GM19468 (cell line): ENCODE results near the gene ARL16.

Source experiments
- ATAC-seq: cut with Tn5 transposase; IDR thresholded peaks from one replicate; pipeline ENCODE4 v1.9.1; 2021; ENCODE audit warnings: mild to moderate bottlenecking, moderate library complexity, moderate number of reproducible peaks; ENCODE audit not compliant: unreplicated experiment; ENCODE audit errors: extremely low read depth

Gene ARL16

GRCh38 chr17:81713004-81713555 lies 29.5 kb upstream of the ARL16 start:
- ATAC-seq = no peak

- ATAC-seq = no peak
These were observed 28.9 kb upstream of the ARL16 start for GRCh38 chr17:81712468-81713003.

DNA sequence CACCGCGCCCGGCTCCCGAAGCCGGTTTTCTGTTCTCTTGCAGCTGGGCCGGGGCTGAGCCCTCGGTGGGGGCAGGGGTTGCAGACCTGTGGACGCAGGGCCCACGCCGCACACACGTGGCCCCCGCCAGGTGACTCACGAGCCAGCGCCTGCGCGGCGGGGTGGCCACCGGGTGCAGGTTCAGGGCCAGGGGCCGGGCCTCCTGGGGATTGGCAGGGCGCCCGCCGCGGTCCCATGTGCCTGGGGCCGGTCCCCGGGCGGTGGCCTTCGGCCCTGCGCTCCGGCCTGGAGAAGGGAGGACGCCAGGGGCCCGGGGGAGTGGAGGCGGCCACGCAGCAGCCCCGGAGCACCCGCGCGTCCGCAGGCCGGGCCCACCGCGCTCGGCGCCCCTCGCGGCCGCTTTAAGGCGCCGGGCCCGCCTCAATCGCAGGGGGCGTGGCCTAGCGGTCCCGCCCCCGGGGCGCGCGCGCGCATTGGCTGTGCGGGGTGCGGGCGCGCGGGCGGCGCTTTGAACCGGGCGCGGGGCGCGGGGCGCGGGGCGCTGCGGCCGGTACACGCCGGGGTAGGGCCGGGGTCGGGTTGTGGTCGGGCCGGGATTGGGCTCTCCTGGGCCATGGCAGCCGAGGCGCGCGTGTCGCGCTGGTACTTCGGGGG lies 28.3 kb upstream of the ARL16 start, which contains the start of gene SLC25A10:
SLC25A10 (plus strand) TSS at position 471 of the 654 bp plus-strand sequence; CDS start at position 614, 143 bp downstream.
- peak; percentile 31 for ATAC-seq

DNA sequence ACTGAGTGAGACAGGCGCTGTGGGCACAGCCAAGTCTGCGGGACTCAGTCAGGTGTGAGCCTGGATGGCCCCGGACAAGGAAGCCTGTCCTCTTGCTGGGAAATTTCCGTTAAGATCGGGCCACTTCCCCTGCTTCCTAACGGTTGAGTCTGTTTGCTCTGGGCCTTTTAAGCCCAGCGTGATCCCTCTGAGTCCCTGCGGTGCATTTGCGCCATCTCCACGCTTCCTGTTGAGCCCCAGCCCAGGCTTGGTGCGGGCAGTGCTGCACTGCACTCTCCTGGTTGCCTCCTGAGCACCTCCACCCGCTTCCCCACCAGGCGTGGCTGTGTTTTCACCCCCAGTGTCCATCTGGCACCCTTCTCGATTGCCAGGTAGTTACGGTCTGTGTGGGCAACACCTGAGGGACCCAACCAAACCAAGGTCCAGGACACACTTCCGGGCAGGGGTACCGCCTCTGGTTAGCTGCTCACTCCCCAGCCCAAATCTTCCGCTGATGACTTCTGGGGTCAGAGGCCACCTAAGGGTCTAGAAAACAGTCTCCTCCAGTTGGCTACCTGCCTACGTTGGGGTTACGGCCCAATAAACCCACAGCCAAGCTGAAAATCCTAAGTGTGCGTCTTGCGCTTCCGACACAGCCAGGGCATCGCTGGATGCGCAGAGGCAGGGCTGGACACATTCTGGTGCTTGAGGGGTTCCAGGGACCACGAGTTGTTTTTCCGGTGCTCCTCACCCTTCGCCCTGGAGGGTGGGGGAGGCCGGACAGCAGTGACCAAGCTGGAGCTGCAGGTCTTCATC lies 27.1 kb upstream of the ARL16 start:
- no peak for ATAC-seq

DNA sequence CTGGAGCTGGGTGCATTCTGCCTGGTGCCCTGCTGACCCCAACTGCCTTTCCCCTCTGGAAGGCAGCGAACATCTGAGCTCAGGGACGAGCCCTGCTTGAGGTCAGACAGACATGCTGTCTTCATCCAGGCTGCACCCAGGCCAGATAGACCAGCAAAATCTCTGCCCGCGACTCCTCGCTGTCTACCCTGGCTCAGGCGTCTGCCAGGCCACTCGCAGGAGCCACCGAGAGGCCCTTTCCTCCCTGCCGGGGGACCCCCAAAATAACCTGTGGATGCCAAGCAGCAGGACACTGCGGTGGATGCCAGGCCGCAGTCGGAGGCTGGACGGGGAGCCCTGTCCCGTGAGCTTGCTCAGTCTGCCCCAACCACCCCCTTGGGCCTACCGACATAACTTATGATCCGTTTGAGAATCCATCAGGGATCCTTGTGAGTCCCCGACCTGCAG lies 25.2 kb upstream of the ARL16 start:
- no peak for ATAC-seq

DNA sequence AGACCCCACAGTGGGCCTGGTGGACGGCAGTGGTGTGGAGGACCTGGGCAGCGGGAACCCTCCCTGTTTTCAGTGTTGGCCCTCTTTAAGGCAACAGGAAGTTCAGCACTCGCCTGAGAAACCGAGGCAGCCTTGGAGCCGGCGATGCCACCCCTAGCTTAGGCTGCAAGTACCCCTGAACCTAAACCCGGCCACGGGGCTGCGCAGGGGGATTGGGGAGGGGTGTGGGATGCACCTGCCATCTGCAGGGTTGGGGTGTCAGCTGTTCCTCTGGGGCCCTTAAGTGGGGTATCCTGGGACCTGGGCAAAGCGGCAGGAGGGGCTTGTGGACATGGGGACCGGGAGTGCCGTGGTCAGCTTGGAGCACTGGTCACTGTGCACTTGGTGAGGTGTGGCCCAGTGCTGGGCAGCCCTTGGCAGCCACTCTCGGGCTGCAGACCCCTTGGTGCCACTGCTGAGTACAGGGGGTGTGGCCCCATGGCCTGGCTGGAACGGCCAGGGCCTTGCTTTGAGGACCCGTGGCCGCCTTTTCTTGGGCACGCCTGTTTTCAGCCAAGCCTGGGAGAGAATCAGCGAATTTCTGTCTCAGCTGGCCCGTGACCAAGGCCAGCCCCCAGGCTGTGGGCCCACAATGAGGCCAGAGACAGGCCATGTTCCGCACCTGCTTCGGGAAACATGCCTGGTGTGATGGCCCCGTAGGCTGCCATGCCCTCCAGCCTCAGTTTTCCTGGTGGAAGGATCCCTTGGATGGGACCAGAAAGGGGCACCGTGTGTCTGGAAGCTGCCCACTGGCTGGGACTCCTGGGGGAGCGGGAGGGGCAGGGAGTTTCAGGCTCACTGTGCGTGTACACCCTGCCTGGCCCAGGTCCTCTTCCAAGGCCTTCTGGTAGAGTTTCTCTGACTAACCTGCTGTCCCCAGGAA lies 24.4 kb upstream of the ARL16 start:
- no peak for ATAC-seq

DNA sequence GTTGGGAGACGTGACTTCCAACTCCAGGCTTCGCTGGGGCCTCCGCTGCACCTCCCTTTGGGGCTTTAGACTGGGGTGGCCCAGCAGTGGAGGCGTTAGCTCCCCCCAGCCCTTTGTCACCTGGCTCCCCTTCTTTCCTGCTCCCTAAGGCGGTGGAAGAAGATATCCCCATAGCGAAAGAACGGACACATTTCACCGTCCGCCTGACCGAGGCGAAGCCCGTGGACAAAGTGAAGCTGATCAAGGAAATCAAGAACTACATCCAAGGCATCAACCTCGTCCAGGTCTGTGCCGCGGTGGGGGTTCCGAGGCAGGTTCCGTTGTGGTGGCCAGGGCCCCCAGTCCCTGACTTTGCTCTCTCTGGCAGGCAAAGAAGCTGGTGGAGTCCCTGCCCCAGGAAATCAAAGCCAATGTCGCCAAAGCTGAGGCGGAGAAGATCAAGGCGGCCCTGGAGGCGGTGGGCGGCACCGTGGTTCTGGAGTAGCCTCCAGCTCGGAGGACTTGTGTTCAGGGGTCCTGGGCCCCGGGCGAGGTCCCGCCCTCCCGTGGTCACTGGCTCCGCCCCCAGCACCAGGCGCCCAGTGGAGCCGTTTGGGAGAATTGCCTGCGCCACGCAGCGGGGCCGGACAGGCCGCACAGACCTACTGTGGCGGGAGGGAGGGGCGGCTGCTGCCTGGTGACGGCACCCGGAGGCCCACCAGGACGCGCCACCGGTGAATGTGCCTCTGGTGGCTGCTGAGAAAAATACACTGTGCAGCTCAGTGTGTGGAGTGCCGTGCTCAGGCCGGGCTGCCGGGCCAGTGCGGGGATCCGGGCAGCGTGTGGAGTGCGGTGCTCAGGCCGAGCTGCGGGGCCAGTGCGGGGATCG lies 23.4 kb upstream of the ARL16 start:
- no peak for ATAC-seq

DNA sequence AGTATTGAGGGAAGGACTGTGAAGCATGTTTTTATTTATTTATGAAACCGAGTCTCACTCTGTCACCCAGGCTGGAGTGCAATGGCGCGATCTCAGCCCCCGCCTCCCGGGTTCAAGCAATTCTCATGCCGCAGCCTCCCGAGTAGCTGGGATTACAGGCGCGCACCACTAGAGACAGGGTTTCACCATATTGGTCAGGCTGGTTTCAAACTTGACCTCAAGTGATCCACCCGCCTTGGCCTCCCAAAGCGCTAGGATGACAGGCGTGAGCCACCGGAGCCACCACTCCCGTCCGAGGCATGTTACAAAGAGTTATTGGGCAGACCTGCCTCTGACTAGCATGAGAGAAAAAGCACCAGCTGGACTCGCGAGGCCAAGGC lies 22.6 kb upstream of the ARL16 start:
- no peak for ATAC-seq

DNA sequence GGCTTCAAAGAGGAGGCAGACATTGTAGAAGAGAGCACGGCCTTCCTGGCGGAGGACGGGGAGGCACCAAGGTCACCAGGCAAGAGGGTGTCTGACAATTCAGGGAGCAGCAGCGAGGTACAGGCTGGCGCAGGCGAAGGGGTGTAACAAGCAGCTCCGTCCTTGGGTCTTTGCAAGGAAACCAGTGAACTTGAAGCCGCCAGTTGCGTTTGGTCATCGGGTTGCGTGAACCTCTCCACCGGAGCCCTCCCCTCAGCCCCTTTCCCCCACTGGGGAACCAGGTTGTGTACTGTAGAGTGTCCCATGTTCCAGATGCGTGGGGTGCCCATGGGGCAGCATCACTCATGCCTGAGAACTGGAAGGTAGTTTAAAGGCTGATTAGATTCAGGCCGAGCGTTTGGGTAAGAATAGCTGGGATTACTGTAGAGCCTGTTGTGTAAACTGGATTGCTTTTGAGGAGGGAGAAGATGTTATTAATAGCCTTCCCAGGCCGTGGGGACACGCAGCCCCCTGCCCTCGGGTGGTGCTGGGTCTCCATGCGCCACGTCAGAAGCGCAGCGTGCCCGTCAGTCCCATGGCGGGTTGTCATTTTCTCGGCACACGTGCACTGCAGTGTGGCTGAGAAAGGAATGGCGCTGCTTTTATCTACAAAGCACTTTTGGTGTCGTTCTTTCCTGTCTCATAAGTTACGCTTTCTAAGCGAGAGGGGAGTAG lies 22.1 kb upstream of the ARL16 start:
- ATAC-seq = no peak

DNA sequence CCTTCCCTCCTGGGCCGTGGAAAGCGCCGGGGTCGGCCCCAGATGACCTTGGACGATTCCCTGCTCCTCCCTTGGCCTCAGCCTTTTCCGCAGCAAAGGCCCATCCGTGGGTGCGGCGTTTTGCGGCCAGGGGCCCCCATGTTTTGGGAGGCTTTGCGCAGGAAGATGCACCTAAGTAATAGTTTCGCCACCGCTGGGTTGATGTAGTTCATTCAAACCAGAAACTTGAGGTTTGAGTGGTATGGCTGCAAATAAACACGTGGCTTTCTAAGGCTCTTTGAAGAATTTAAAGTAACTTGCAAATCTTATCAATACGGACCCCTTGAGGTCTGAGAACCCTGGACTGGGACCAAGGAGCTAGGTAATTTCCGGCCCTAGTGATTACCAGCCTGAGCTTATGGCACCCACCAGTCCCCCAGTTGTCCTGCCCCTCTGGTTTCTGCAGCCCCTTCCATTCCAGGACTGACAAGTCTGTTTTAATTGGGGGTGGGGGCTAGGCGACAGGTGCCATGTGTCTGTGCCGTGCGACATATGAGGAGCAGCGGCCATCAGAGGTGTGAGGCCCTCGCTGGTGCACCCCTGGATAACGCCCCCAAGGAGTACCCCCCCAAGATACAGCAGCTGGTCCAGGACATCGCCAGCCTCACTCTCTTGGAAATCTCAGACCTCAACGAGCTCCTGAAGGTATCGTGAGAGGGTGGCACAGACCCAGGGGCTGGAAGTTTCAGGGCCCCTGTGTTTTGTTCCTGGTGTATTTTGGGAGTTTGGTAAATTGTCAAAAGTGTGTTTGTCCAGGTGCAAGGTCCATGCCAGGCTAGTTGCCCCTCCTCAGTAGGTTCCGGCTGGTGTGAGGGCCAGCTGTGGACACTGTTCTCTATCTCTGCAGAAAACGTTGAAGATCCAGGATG lies 20.4 kb upstream of the ARL16 start:
- ATAC-seq = no peak

DNA sequence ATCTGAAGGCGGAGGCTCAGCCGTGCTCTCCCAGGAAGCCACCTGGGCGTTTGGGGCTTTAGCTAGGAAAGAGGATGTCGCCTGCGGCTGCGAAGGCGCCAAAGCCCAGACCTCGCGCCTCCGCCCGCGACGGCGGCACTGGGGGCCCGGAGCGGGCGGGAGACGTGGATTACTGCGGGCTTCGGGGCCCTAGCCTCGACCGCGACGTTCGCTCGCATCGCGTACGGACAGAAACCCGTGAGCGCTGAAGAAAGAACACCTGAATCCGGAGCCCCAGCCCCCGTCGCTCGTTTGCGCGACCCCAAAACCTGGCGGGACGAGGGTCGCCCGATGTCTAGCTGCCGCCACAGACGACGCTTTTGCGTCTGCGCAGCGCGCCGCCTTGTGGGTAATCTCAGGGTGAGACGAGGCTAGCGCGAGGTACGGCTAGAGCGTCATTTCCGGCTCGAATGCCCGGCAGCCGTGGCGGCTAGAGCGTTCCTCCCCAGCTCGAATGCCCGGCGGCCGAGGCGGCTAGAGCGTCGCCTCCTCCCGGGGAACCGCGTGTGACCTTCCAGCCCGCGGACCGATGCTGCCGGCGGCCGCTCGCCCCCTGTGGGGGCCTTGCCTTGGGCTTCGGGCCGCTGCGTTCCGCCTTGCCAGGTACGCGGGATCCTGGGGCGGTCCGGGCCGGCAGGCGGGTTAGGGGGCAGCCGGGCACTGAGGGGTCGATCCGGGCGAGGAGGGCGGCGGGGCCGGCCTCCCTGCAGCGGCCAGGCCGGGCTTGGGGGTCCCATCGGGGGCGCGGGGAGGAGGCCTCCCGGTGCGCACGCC lies 19.5 kb upstream of the ARL16 start, which contains the start of gene MRPL12:
MRPL12 (plus strand) TSS at position 434 of the 813 bp plus-strand sequence; CDS start at position 569, 135 bp downstream.
- ATAC-seq = peak; percentile 66

DNA sequence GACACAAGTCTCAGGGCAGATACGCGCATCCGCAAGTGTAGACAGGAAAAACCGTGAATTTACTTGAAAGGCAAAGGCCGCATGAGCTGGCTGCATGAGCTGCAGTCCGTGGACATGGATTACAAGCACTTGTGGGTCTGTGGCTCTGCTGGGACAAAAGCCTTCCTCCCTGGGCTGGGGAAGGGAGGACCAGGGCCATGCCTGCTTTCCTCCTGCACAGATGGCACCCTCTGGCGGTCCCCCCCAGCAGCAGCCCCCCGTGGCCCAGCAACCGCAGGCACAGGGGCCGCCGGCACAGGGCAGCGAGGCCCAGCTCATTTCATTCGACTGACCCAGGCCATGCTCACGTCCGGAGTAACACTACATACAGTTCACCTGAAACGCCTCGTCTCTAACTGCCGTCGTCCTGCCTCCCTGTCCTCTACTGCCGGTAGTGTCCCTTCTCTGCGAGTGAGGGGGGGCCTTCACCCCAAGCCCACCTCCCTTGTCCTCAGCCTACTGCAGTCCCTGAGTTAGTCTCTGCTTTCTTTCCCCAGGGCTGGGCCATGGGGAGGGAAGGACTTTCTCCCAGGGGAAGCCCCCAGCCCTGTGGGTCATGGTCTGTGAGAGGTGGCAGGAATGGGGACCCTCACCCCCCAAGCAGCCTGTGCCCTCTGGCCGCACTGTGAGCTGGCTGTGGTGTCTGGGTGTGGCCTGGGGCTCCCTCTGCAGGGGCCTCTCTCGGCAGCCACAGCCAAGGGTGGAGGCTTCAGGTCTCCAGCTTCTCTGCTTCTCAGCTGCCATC lies 17.9 kb upstream of the ARL16 start:
- no peak for ATAC-seq

DNA sequence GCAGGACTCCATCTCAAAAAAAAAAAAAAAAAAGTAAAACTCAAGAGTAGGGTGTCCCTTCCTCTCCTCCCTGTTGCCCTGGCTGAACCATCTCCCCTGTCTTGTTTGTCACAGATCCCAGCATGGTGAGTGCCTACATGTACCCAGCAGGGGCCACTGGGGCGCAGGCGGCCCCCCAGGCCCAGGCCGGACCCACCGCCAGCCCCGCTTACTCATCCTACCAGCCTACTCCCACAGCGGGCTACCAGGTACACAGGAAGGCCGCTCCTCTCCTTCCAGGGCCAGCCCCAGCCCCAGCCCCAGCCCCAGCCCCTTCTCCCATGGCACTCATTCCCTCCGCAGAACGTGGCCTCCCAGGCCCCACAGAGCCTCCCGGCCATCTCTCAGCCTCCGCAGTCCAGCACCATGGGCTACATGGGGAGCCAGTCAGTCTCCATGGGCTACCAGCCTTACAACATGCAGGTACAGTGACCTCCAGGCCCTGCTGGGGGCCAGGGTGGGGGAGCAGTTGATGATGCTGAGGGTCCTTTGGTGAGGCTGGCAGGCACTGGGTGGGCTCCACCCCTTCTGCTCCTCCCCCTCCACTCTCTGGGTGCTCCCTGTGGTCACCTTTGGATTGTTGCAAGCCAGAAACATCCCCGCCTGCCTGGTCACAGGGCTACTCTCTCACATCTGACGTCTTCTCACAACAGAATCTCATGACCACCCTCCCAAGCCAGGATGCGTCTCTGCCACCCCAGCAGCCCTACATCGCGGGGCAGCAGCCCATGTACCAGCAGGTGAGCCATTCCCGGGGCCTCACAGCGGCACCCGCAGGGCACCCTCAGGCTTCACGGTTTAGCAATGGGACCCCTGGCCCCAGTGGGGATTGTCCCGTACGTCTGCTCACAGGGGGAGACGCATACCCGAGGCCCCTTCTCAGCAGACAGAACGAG lies 17.0 kb upstream of the ARL16 start:
- no peak for ATAC-seq

DNA sequence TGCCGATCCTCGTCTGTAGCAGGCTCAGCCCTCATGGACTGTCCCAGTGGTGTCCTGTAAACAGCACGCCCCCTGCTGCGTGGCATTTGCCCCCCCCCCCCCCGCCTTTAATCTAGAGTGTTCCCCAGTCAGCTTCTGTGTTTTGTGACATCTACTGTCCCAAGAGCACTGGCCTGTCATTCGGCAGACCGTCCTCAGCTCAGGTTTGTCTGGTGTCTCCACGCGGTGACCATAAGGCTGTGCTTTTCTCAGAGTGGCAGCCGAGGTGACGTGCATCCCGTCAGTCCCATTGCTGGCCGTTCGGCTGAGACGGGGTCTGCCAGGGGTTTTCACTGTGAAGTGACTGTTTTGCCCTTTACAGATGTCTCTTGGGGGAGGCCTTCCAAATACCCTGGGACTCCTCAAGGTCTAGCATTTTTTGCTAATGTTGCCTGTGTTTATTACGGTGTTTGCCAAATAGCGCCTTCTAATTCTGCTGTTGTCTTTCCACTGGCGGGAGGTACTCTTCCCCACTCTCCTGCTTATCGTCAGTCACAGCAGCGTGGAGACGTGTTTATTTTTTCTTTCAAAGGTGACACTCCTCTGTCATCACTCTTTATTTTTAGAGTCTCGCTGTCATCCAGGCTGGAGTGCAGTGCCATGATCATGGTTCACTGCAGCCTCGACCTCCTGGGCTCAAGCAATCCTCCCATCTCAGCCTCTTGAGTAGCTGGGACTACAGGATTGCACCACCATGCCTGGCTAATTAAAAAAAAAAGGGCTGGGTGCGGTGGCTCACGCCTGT lies 13.9 kb upstream of the ARL16 start:
- ATAC-seq = no peak
